H1 (cell line): ENCODE measurements around the gene TNPO2. TPM values are rescaled to one million over a fixed set of nuclear protein-coding genes. Genes with fewer than 3 reads are reported as not detected.
A peak's percentile ranks its signal among the peaks of the same experiment; 100 is the strongest.

ENCODE experiments used
- KDM4A ChIP-seq: IDR thresholded peaks from one replicate; pipeline ENCODE4 v1.7.1; 2012; ENCODE audit warnings: low read depth, mild to moderate bottlenecking, moderate library complexity, low read length, inconsistent platforms; ENCODE audit not compliant: severe bottlenecking
- POLR2A ChIP-seq, 2 experiments: IDR thresholded peaks; 1 replicate in 1 of 2; 2 replicates in 1 of 2; pipeline ENCODE4 v1.6.1; 2011; ENCODE audit warnings: low read depth in 2 of 2, low read length in 2 of 2, mild to moderate bottlenecking in 2 of 2; ENCODE audit errors: control extremely low read depth in 1 of 2
- SAP30 ChIP-seq: fragments of 300-600 bp; sonication (generic); IDR thresholded peaks from 2 replicates; pipeline ENCODE4 v1.7.1; 2012; ENCODE audit warnings: low read length, moderate library complexity, mild to moderate bottlenecking, inconsistent platforms; ENCODE audit not compliant: insufficient read depth, insufficient replicate concordance
- SIN3A ChIP-seq, 2 experiments: IDR thresholded peaks in 1 of 2; conservative IDR thresholded peaks in 1 of 2; 2 replicates each; pipeline ENCODE4 v1.6.1; 2011 to 2012; ENCODE audit warnings: low read length in 2 of 2, improper control_type of control experiment in 1 of 2, low read depth in 1 of 2, mild to moderate bottlenecking in 1 of 2
- SP4 ChIP-seq: IDR thresholded peaks from 2 replicates; pipeline ENCODE4 v1.6.1; 2012; ENCODE audit warnings: low read length, inconsistent platforms
- TAF1 ChIP-seq: IDR thresholded peaks from 2 replicates; pipeline ENCODE4 v1.6.1; 2011; ENCODE audit warnings: mild to moderate bottlenecking, low read depth, low read length
- USF2 ChIP-seq: IDR thresholded peaks from 2 replicates; pipeline ENCODE4 v1.6.1; 2011; ENCODE audit warnings: low read length, improper control_type of control experiment
- polyA plus RNA-seq, 7 experiments: library from polyadenylated mRNA; depleted of rRNA in 3 of 7; stranded (reverse) in 5 of 7; unstranded in 2 of 7; fragments of >200 nt in 5 of 7; fragments of 200-250 nt in 2 of 7; gene quantifications; 1 replicate in 5 of 7; 2 replicates in 1 of 7; 4 replicates in 1 of 7; pipeline versions ENCODE4 v1.2.1 to v1.2.3, GENCODE V29; 2011 to 2013; ENCODE audit warnings: missing spikeins in 2 of 7, mixed read lengths in 2 of 7
- total RNA-seq: library from RNA; stranded (reverse); fragmentation: NEBNext Ultra II Directional; extraction: Animal tissue kit (Norgen Biotek cat#: 25700); gene quantifications from 2 replicates; pipeline ENCODE4 v1.2.1, GENCODE V29; 2021
- TF ChIP-seq, protein P1 (sequence below): fragments of 300-600 bp; sonication (generic); IDR thresholded peaks from 2 replicates; pipeline ENCODE4 v1.7.1; 2012; ENCODE audit warnings: low read length, moderate library complexity, mild to moderate bottlenecking, inconsistent platforms; ENCODE audit not compliant: insufficient replicate concordance

The TNPO2 gene
- total and polyA plus RNA-seq, 2 of the 8 experiments (the other 6 are each of a cell fraction or from before 2014, with no cell fraction given), result 112 to 121 TPM

DNA sequence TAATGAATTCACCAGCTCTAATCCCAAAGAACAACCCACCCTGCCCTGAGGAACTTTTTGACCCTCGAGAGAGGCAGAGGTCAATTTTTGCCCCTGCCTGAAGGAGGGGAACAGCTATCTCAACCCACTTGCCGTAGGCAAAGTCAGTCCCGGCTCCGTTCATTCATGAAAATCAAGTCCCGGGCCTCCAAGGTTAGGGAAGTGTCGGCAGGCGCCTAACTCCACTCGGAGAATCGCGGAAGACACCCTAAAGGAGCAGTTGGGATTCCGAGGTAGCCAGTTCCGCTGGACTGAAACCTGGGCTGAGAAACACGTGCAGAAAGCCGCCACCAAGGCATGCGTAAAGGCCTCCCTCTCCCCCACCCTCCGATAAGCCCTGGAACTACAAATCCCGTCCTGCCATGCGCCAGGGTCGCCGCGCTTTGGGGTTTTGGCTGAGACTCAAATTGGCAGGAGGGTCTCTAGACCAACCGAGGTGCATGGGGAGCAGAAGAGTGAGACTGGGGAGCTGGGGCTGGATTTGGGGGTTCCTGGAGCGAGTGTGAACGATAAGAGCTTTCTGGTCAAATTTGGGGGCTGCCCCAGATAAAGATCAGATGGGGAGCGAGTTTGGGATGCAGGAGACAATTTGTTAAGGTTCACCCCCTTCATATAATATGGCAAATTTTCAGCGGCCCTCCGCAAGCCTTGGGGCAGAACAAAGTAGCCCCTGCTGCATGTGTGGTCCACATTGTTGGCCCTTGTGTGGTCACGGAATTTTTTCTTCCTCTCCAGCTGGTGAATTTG lies at the start of gene TNPO2 (continued):
- TF ChIP-seq KDM4A (peak; percentile 24), SP4 (no peak), POLR2A (IDR thresholded peaks at IDR 0.05; ENCODE audit: control extremely low read depth in 1 of 2, low read depth in 2 of 2, low read length in 2 of 2) (peak in 1 of 2 experiments; percentile 73; a peak in 2 of 3 replicates), SIN3A (conservative IDR thresholded peaks at IDR 0.05 in 1 of 2, IDR thresholded peaks at IDR 0.05 in 1 of 2; ENCODE audit: low read depth in 1 of 2, low read length in 2 of 2) (peak in 1 of 2 experiments; percentile 96; a peak in 2 of 4 replicates), USF2 (peak; percentile 44; the same call in 1 of the 2 replicates), SAP30 (peak; percentile 91), TAF1 (peak; percentile 76)
- TF ChIP-seq, protein P1, sequence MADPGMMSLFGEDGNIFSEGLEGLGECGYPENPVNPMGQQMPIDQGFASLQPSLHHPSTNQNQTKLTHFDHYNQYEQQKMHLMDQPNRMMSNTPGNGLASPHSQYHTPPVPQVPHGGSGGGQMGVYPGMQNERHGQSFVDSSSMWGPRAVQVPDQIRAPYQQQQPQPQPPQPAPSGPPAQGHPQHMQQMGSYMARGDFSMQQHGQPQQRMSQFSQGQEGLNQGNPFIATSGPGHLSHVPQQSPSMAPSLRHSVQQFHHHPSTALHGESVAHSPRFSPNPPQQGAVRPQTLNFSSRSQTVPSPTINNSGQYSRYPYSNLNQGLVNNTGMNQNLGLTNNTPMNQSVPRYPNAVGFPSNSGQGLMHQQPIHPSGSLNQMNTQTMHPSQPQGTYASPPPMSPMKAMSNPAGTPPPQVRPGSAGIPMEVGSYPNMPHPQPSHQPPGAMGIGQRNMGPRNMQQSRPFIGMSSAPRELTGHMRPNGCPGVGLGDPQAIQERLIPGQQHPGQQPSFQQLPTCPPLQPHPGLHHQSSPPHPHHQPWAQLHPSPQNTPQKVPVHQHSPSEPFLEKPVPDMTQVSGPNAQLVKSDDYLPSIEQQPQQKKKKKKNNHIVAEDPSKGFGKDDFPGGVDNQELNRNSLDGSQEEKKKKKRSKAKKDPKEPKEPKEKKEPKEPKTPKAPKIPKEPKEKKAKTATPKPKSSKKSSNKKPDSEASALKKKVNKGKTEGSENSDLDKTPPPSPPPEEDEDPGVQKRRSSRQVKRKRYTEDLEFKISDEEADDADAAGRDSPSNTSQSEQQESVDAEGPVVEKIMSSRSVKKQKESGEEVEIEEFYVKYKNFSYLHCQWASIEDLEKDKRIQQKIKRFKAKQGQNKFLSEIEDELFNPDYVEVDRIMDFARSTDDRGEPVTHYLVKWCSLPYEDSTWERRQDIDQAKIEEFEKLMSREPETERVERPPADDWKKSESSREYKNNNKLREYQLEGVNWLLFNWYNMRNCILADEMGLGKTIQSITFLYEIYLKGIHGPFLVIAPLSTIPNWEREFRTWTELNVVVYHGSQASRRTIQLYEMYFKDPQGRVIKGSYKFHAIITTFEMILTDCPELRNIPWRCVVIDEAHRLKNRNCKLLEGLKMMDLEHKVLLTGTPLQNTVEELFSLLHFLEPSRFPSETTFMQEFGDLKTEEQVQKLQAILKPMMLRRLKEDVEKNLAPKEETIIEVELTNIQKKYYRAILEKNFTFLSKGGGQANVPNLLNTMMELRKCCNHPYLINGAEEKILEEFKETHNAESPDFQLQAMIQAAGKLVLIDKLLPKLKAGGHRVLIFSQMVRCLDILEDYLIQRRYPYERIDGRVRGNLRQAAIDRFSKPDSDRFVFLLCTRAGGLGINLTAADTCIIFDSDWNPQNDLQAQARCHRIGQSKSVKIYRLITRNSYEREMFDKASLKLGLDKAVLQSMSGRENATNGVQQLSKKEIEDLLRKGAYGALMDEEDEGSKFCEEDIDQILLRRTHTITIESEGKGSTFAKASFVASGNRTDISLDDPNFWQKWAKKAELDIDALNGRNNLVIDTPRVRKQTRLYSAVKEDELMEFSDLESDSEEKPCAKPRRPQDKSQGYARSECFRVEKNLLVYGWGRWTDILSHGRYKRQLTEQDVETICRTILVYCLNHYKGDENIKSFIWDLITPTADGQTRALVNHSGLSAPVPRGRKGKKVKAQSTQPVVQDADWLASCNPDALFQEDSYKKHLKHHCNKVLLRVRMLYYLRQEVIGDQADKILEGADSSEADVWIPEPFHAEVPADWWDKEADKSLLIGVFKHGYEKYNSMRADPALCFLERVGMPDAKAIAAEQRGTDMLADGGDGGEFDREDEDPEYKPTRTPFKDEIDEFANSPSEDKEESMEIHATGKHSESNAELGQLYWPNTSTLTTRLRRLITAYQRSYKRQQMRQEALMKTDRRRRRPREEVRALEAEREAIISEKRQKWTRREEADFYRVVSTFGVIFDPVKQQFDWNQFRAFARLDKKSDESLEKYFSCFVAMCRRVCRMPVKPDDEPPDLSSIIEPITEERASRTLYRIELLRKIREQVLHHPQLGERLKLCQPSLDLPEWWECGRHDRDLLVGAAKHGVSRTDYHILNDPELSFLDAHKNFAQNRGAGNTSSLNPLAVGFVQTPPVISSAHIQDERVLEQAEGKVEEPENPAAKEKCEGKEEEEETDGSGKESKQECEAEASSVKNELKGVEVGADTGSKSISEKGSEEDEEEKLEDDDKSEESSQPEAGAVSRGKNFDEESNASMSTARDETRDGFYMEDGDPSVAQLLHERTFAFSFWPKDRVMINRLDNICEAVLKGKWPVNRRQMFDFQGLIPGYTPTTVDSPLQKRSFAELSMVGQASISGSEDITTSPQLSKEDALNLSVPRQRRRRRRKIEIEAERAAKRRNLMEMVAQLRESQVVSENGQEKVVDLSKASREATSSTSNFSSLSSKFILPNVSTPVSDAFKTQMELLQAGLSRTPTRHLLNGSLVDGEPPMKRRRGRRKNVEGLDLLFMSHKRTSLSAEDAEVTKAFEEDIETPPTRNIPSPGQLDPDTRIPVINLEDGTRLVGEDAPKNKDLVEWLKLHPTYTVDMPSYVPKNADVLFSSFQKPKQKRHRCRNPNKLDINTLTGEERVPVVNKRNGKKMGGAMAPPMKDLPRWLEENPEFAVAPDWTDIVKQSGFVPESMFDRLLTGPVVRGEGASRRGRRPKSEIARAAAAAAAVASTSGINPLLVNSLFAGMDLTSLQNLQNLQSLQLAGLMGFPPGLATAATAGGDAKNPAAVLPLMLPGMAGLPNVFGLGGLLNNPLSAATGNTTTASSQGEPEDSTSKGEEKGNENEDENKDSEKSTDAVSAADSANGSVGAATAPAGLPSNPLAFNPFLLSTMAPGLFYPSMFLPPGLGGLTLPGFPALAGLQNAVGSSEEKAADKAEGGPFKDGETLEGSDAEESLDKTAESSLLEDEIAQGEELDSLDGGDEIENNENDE, result no peak
